ENCODE results near the gene ESRRA. TPM values are rescaled to one million over a fixed set of nuclear protein-coding genes. Genes with fewer than 3 reads are reported as not detected.
A peak's percentile ranks its signal among the peaks of the same experiment; 100 is the strongest.

The ESRRA gene
- total RNA-seq, 1 donor from 2014 or later, result 53.6 TPM

DNA sequence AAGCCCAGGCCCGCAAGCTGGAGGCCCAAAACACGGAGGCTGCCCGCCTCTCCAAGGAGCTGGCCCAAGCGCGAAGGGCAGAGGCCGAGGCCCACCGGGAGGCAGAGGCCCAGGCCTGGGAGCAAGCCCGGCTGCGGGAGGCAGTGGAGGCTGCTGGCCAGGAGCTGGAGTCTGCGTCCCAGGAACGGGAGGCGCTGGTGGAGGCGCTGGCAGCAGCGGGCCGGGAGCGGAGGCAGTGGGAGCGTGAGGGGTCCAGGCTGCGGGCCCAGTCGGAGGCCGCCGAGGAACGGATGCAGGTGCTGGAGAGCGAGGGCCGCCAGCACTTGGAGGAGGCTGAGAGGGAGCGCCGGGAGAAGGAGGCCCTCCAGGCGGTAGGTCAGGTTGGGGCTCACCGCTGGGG is 39.5 kb downstream of the ESRRA start:
- DNase-seq (ENCODE audit: low spot score) (no peak), ATAC-seq (no peak)

DNA sequence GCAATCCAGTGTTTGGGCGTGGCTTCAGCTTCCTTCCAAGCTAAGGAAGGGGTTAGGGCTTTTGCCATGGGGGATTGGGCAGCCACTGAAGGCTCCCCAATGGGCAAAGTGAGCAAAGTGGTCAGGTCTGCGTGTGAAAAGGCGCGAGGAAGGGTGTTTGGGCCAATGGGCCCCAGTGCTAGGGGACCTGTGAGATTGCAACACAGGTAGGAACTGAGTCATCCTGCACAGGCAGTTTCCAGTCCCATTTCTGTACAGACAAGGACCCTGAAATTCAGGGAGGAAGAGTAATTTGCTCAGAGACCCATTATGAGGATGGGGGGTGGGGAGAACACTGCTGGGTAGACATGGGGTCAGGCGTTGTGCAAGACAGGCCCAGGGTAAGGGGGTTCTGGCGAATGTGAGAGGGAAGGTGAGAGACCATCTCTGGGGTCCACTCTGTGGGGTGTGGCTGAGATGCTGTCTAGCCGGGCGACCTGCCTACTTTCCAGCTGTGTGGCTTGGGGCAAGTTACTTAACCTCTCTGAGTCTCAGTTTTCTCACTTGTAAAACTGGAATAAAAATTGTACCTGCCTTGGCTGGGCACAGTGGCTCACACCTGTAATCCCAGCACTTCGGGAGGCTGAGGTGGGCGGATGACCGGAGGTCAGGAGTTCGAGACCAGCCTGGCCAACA is 42.0 kb downstream of the ESRRA start:
- no peak for ATAC-seq
- no peak for DNase-seq (ENCODE audit: low spot score)

DNA sequence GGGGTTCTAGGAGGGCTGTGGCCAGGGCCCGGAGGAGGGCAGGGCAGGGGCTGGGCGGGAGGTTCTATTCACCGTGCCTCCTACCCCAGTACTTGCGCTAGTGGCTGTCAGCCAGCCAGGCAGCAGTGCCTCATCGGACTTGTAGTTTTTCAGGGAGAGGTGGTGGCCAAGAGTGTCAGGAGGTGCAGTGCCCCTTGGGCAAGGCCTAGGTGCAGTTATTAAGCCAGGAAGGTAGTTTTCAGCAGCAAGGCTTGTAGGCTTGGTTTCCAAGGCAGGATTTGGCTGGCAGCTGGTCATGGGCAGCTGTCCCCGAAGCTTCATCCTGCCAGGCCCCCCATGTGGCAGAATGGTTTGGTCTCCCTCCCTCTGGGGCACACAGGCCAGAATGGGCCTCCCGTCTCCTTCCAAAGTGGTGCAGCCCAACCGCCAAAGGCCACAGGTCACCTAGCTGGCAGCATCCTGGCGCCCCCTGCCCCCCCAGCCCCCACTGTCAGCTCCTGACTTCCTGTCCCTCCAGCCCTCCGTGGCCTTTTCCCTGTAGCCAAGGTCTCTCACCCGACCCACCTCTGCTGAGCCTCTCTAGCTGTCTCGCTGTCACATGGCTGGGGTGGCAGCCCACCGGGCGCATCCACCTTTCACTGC is 43.2 kb downstream of the ESRRA start:
- ATAC-seq, result no peak
- DNase-seq (ENCODE audit: low spot score), result no peak

DNA sequence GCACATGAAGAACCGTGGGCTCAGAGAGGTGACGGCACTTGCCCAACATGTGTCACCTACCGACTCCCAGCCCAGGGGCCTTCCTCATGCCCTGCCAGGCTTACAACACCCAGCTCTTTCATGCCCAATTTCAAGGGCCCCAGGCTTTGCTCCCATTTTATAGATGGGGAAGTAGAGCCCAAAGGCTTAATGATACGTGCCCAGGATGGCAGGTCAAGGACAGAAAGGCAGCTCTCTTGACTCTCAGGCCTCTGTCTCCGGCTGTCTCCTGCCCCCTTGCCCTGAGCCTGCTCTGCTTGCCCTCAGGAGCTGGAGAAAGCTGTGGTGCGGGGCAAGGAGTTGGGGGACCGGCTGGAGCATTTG is 43.7 kb downstream of the ESRRA start:
- no peak for DNase-seq (ENCODE audit: low spot score)
- no peak for ATAC-seq

DNA sequence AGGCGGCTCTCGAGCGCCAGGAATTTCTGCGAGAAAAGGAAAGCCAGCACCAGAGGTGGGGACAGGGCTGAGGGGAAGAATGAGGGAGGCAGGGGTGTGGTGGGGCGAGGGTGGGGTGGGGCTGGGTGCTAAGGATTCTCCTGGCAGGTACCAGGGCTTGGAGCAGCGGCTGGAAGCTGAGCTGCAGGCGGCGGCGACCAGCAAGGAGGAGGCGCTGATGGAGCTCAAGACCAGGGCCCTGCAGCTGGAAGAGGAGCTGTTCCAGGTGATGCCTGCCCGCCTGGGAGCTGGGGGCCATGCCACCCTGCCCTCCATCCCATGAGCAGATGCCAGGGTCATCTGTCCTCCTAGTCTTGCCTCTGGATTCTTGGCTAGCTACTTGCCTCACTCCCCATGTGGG is 44.1 kb downstream of the ESRRA start:
- ATAC-seq (no peak), DNase-seq (ENCODE audit: low spot score) (no peak)

- no peak for DNase-seq (ENCODE audit: low spot score)
- no peak for ATAC-seq
These were observed 45.9 kb downstream of the ESRRA start for GRCh38 chr11:64351136-64351631.

GRCh38 chr11:64352099-64352994 is 47.0 kb downstream of the ESRRA start:
- DNase-seq (ENCODE audit: low spot score), result no peak
- no peak for ATAC-seq

GRCh38 chr11:64352995-64353714 is 47.8 kb downstream of the ESRRA start:
- ATAC-seq (no peak), DNase-seq (ENCODE audit: low spot score) (no peak)

DNA sequence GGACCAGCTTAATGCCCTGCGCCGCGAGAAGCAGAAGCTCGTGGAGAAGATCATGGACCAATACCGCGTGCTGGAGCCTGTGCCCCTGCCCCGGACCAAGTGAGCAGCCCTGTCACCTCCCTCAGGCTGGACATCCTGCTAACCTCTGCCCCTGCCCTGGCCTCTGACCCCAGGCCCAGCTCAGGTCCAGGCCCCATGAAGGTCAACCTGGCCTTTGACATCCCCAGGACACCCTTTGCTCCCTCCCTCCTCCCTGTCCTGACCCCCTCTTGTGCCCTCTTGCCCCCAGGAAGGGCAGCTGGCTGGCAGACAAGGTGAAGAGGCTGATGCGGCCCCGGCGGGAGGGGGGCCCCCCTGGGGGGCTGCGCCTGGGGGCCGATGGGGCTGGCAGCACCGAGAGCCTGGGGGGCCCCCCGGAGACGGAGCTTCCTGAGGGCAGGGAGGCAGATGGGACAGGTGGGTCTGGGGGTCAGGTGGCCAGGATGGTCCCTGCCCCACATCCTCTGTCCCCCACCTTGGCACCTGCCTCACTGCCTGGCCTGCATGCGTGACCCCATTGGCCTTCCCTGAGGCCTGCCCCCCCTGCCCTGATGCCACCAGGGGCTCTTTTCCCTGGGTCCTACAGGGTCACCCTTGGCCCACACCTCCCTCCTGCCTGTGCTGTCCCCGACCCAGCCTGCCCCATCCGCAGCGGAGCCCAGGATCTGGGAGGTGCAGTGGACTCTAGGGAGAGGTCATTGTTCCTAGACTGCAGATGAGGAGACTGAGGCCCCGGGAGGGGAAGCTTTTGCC is 48.6 kb downstream of the ESRRA start:
- ATAC-seq (peak; percentile 29), DNase-seq (ENCODE audit: low spot score) (peak; percentile 50)

GRCh38 chr11:64355078-64355940 is 50.0 kb downstream of the ESRRA start:
- ATAC-seq (peak; percentile 74), DNase-seq (ENCODE audit: low spot score) (peak; percentile 76)

GRCh38 chr11:64356498-64357411 is 51.4 kb downstream of the ESRRA start:
- ATAC-seq, result no peak
- no peak for DNase-seq (ENCODE audit: low spot score)

GRCh38 chr11:64357446-64357845 is 52.1 kb downstream of the ESRRA start:
- ATAC-seq, result no peak
- DNase-seq (ENCODE audit: low spot score), result no peak

DNA sequence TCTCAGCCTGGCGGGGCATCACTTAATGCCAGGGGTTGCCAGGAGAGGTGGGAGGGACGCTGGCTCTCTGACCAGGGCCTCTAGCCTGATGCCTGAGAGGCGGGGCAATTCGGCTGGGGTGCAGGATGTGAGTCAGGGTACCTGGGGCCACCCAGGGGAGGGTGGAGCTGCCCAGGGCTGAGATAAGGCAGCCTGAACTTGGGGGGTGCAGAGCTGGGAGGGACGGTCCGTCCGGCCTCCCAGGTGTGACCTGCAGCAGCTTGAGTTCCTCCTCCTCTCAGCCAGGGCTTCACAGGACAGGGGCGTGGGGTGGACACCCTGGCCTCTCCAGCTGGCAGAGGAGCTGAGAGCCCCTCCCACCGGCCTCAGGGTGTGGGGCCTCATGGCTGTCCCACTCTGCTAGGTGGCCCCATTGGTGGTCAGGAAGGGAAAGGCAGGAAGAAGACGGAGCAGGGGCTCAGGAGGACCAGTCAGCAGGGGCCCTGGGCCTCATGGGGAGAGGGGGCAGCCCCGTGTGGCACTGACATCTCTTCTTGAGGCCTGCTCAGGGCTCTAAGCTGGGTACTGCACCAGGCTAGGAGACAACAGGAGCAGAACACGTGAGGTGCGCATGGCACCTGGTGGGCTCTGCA is 52.7 kb downstream of the ESRRA start:
- DNase-seq (ENCODE audit: low spot score) (no peak), ATAC-seq (no peak)

- ATAC-seq (peak; percentile 45), DNase-seq (ENCODE audit: low spot score) (no peak)
These were observed 53.2 kb downstream of the ESRRA start for GRCh38 chr11:64358536-64358906.

DNA sequence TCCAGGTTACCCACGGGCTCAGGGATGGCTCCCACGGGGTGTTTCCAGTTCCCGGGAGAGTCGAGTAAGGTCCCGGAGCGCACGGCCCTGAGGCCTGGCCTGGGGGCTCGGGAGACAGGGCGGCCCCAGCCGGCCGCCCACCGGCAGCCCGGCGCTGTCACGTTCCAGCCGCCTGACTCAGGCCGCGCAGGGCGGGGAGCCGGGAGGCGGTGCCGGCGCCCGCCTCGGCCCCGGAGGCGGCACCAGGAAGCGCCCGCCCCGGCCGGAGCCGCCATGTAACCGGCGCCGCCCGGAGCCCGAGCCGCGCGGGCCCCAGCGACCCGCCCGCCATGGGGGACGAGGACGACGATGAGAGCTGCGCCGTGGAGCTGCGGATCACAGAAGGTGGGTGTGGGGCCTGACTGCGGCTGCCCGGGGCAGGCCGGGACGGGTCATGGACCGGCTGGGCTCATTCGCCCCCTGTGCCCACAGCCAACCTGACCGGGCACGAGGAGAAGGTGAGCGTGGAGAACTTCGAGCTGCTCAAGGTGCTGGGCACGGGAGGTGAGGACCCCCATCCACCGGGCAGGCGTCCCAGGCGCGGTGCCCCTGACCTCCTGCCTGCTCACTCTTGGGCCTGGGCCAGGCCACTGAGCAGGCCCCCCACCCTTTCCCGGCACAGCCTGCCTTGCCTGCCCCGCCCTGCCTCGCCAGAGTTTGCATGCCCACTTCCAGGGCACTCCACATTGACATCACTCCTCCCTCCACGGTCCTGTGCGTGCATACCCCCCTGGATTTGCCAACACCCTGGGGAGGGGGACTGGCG is 53.8 kb downstream of the ESRRA start, which contains the start of gene RPS6KA4:
Gene RPS6KA4 (plus strand): TSS at position 256 of the 805 bp plus-strand sequence. CDS start 74 bp downstream, at position 330.
- DNase-seq (ENCODE audit: low spot score) (peak; percentile 70), ATAC-seq (peak; percentile 86)

GRCh38 chr11:64359712-64360445 is 54.6 kb downstream of the ESRRA start:
- no peak for DNase-seq (ENCODE audit: low spot score)
- ATAC-seq, result no peak

All from left lobe of liver (tissue), 2 donors.